ENCODE results near the gene BMERB1. TPM values are rescaled to one million over a fixed set of nuclear protein-coding genes. Genes with fewer than 3 reads are reported as not detected.
A peak's percentile ranks its signal among the peaks of the same experiment; 100 is the strongest.

BMERB1 gene
- total RNA-seq, 1 donor from 2014 or later = 15.5 TPM

DNA sequence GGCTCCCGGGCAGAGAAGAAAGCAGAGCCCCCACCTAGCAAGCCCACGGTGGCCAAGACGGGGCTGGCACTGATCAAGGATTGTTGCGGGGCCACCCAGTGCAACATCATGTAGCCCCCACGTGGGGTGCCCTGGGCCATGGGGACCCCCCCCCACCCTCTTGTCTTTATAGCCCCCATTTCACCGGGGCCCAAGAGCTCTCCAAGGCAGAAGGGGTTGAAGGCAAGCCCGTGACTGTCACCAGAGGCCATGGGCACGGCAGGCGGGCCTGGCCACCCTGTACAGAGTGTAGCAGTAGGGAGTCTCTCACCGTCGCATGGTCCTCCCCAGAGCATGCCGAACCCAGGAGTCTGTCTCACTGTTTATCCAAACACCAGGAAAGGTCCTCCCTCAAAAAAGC is 152.3 kb downstream of the BMERB1 start:
- H3K4me1 Mint-ChIP-seq = peaks cover 24% of the 10 kb centered on the region
- no peak for DNase-seq
- H3K4me3 Mint-ChIP-seq = no peak overlapping the region
- peaks cover 22% of the 10 kb centered on the region for H3K9me3 Mint-ChIP-seq
- peaks cover 66% of the 10 kb centered on the region for H3K36me3 Mint-ChIP-seq (ENCODE audit: low read depth)
- intact Hi-C loops (cut with micrococcal nuclease) = no loop called here
- no peak overlapping the region for H3K27ac Mint-ChIP-seq
- H3K27me3 Mint-ChIP-seq = no peaks in the 10 kb centered on the region

DNA sequence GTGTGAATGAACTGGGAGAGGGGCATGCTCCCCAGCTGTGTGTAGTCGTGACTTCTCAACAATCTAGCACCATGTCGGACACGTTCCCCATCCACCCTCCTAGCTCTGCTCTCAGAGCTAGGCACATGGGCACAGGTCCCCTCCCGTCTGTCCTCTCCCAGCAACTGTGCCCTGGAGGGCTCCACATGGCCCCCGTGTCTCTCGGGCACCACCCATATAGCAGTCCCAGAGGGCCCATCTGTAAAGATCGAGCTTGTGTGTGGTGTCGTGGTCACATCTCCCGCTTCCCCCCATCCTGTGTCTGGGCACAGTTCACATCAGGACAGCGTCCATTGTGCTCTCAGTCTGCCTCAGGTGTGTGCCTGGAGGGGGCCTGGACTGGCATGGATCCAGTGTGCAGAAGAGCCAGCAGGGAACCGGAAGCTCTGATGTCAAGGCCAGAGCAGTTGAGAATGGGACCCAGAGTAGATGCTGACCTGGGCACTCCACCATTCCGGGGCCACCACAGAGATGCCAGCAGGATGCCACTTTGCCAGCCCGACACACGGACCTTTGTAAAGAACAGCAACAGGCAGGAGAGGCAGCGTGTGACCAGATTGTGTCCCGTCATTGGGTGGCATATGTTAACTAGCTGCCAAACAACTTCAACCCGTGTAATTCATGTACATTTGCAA is 152.9 kb downstream of the BMERB1 start:
- Mint-ChIP-seq H3K27me3 (no peaks in the 10 kb centered on the region), H3K36me3 (ENCODE audit: low read depth) (peaks cover 64% of the 10 kb centered on the region), H3K9me3 (peaks cover 22% of the 10 kb centered on the region), H3K4me3 (no peak overlapping the region), H3K27ac (no peak overlapping the region), H3K4me1 (peaks cover 27% of the 10 kb centered on the region)
- no peak for DNase-seq
- intact Hi-C loops (cut with micrococcal nuclease) = no loop called here

DNA sequence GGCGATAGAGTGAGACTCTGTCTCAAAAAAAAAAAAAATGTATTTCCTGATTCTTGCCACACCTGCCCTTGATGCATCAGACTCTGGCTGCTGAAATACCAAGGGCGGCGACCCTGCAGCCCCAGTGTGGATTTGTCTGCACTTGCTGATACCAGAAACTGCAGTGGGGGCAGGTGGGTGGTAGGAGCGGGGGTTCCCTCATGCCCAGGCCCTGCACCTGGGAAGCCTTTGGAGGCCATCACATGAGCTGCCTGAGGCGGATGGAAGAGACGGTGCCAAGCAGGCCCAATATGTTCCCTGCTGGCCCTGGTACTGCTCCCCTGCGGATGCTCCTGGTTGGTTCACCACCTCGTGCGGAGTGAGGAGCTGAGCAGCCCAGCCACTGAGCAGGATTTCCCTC is 157.9 kb downstream of the BMERB1 start:
- H3K27ac Mint-ChIP-seq = peak overlapping the region; percentile 70
- H3K4me3 Mint-ChIP-seq = no peak overlapping the region
- intact Hi-C loops (cut with micrococcal nuclease) = no loop called here
- peaks cover 40% of the 10 kb centered on the region for H3K4me1 Mint-ChIP-seq
- H3K9me3 Mint-ChIP-seq = peaks cover under 1% of the 10 kb centered on the region
- no peaks in the 10 kb centered on the region for H3K27me3 Mint-ChIP-seq
- DNase-seq = peak; percentile 65
- peaks cover 64% of the 10 kb centered on the region for H3K36me3 Mint-ChIP-seq (ENCODE audit: low read depth)

DNA sequence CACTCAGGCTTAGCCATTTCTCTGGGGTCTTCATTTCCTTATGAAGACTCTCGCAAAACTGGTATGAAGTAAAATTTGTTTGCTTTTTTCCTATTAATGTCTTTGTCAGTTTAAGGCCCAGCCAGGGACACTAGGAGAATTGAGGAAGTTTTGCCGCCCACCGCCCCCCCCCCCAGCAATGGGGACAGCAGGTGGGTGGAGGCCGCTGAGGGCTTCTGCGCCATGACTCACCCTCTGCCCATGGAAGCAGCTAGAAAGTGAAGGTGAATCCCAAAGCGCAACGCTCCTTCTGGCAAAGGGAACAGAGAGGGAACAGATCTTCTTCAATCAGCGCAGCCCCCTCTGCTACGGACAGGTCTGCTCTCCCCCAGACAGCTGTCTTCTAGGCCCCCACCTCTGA is 158.8 kb downstream of the BMERB1 start:
- Mint-ChIP-seq H3K36me3 (ENCODE audit: low read depth) (peaks cover 63% of the 10 kb centered on the region), H3K4me3 (no peak overlapping the region), H3K4me1 (peaks cover 46% of the 10 kb centered on the region), H3K27ac (peak overlapping the region; percentile 72), H3K9me3 (no peaks in the 10 kb centered on the region), H3K27me3 (no peaks in the 10 kb centered on the region)
- intact Hi-C loops (cut with micrococcal nuclease) = no loop called here
- no peak for DNase-seq

DNA sequence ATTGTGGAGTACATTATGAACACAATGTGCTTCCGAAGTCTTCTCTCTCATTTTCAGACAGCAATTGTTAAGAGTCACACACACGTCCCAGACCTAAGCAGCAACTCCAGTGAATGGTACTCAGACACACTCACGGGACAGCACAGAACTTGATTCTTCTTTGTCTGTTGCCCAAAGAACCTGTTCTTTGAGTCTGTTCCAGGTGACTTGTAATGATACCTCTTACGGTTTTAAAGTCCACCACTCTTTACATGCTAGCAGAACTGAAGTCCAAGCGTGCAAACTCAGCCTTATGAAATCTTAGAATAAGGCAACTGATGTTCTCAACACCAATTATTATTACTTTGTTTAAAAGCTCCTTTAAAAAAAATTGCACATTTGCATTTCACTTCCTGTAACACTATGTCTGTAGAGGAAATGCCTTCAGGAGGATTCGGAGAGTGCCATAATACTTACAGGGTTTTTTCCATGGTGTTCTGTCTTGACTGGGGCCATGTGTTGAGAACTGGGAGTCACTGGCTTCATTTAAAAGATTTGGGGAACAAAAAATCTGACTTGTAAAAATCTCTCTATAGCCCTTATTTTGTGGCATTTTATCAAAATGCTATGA is 160.4 kb downstream of the BMERB1 start:
- peaks cover 59% of the 10 kb centered on the region for H3K36me3 Mint-ChIP-seq (ENCODE audit: low read depth)
- no peak for DNase-seq
- intact Hi-C loops (cut with micrococcal nuclease) = no loop called here
- peak overlapping the region; percentile 59 for H3K27ac Mint-ChIP-seq
- no peaks in the 10 kb centered on the region for H3K27me3 Mint-ChIP-seq
- no peak overlapping the region for H3K4me3 Mint-ChIP-seq
- no peaks in the 10 kb centered on the region for H3K9me3 Mint-ChIP-seq
- peaks cover 46% of the 10 kb centered on the region for H3K4me1 Mint-ChIP-seq

DNA sequence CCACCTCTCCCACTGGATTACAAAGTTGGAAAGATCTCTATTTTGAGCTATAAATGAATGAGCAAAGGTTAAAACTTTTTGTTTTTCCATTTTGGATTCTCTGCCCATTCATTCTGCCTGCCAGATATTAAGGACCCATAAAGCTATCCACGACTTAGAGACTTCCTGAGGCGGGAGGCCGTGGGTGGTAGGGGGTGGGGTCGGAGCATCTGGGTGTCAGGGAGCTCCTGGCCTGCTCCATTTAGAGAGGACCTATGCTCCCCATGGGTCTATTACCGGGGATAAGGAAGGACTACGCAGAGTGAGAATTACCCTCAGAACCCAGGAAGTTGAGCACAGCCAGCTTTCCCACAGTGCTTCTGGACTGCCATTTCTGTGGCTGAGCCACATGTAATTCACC is 162.7 kb downstream of the BMERB1 start:
- Mint-ChIP-seq H3K27ac (peak overlapping the region; percentile 74), H3K36me3 (ENCODE audit: low read depth) (peaks cover 76% of the 10 kb centered on the region), H3K9me3 (no peaks in the 10 kb centered on the region), H3K27me3 (no peaks in the 10 kb centered on the region), H3K4me1 (peaks cover 31% of the 10 kb centered on the region), H3K4me3 (no peak overlapping the region)
- intact Hi-C loops (cut with micrococcal nuclease) = no loop called here
- DNase-seq = no peak

DNA sequence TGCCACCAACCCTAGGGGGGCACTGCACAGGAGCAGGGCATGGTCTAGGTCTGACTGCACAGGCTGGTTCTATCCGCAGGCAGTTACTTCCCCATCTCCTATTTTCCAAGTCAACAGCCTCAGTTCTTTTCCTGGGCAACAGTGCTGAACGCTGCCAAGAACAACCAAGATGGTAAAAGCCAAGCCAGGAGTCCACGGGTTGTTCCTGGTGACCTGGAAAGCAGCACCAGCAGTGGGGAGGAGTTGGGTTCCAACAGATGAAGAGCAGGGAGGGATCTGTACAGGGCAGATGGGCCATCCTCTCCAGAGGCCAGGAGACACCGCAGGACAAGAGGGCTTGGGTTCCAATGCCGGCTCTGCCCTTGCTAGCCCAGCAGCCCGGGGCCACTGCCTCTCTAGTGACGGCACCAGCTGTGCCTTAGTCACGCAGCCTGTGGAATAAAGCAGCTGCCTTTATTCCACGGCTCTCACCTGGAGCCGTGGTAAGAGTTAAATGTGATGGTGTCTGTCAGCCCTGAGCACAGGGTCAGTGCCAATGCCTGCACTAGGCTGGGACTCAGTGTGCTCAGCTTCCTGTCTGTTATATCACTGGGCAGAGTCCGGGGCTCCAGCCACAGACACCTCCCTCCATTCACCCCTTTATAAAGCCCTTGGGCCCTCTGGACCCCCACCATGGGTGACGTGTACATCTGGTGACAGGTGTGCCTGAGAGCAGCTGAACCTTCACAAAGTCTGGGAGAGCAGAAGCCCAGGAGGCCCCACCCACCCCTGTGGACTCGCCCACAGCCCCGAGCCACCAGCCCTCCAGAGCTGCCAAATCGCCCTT is 163.6 kb downstream of the BMERB1 start:
- H3K9me3 Mint-ChIP-seq = no peaks in the 10 kb centered on the region
- peaks cover 82% of the 10 kb centered on the region for H3K36me3 Mint-ChIP-seq (ENCODE audit: low read depth)
- H3K27me3 Mint-ChIP-seq = no peaks in the 10 kb centered on the region
- H3K4me1 Mint-ChIP-seq = peaks cover 23% of the 10 kb centered on the region
- peak overlapping the region; percentile 74 for H3K27ac Mint-ChIP-seq
- no peak for DNase-seq
- H3K4me3 Mint-ChIP-seq = no peak overlapping the region
- intact Hi-C loops (cut with micrococcal nuclease) = no loop called here

DNA sequence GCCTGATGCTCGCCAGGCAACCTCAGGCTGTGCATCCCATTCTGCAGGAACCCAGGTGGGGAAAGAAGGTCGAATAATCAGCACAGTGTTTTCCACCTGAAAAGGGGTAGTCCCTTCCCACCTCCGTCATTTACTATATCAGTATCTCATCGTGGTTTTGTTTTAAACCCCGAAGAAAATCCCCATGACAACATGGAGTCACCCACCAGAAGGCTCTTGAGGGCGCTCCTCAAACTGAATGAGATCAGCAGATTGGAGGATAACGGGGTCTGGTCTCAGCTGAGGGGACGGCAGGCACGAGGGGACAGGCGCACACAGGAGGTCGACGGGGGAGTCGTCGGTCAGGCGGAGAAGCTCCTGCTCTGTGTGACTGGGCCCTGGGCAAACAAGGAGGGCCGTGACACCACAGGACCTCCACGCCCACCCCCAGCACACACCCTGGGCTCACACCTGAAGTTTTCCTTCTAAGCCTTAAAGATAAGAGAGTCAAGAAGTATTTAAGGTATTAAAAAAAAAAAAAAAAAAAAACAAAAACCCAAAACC is 164.3 kb downstream of the BMERB1 start:
- Mint-ChIP-seq H3K27me3 (no peaks in the 10 kb centered on the region), H3K36me3 (ENCODE audit: low read depth) (peaks cover 83% of the 10 kb centered on the region), H3K4me1 (peaks cover 21% of the 10 kb centered on the region), H3K27ac (peak overlapping the region; percentile 95), H3K9me3 (no peaks in the 10 kb centered on the region), H3K4me3 (peak overlapping the region; percentile 36)
- intact Hi-C loops (cut with micrococcal nuclease) = no loop called here
- no peak for DNase-seq

DNA sequence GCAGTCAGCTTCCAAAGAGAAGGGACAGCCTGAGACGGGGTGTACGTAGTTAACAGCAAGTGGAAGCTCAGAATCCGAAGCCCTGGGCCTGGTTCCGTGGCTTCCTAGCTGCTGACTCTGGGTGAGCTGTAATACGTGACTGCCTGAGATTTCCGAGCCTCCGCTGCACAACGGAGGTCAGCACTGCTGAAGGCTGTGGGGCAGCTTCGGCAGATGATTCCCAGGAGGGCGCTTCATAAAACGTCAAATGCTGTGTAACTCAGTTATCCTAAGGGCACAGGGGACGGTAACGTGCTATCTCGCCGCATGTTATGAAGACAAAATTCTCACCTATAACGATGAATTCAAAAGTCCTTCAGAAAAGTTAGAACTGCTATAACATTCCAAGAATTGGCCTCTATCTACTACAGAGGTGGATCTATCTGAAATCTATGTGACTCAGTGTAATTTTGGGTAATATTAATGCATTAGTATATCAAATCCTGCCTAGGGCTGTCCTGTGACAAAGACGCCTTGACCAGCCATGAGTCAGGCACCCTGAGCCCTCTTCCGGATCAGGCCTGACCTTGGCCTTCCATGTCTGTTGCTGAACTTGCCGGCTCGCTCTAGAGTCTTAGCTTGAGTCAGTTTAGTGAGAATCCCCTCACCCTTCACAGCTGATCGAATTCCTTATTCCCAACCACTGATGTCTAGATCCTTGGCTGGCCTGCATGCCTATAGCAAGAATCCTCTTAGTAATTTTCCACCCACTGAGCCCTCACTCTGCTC is 165.1 kb downstream of the BMERB1 start:
- Mint-ChIP-seq H3K4me1 (peaks cover 17% of the 10 kb centered on the region), H3K36me3 (ENCODE audit: low read depth) (peaks cover 80% of the 10 kb centered on the region), H3K4me3 (no peak overlapping the region), H3K9me3 (no peaks in the 10 kb centered on the region), H3K27me3 (no peaks in the 10 kb centered on the region), H3K27ac (peak overlapping the region; percentile 35)
- DNase-seq = no peak
- intact Hi-C loops (cut with micrococcal nuclease) = no loop called here

DNA sequence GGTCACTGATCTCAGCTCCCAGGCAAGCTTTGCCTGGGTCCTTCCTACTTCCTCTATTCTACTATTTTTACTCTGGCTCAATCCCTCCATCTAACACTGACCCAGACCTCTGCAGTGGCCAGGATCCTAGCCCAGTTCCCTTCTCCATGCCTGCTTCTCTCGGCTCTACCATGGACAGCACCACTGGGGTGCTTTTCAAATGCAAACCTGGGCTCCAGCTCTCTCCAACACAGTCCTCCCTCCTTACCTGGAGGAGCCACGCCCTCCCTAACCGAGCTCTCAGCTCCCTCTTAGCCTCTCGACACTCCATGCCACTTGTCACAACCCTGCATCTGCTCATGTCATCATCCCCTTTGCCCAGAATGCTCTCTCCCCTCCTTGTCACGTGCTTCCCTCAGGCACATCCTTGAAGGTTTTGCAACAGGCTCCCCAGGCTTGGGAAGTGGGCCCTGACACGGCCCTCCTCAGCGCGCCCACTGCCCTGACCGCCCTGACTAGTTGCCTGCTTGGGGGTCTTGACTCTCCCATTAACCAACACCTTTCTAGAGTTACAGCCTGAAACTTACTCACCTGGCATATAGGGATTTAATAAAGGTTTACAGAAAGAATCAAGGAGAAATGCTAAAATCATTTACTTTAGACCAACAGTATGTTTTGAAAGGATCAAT is 167.0 kb downstream of the BMERB1 start:
- intact Hi-C loops (cut with micrococcal nuclease) = no loop called here
- Mint-ChIP-seq H3K4me1 (peaks cover 13% of the 10 kb centered on the region), H3K36me3 (ENCODE audit: low read depth) (peaks cover 78% of the 10 kb centered on the region), H3K27ac (peak overlapping the region; percentile 40), H3K9me3 (no peaks in the 10 kb centered on the region), H3K4me3 (no peak overlapping the region), H3K27me3 (no peaks in the 10 kb centered on the region)
- DNase-seq = no peak

DNA sequence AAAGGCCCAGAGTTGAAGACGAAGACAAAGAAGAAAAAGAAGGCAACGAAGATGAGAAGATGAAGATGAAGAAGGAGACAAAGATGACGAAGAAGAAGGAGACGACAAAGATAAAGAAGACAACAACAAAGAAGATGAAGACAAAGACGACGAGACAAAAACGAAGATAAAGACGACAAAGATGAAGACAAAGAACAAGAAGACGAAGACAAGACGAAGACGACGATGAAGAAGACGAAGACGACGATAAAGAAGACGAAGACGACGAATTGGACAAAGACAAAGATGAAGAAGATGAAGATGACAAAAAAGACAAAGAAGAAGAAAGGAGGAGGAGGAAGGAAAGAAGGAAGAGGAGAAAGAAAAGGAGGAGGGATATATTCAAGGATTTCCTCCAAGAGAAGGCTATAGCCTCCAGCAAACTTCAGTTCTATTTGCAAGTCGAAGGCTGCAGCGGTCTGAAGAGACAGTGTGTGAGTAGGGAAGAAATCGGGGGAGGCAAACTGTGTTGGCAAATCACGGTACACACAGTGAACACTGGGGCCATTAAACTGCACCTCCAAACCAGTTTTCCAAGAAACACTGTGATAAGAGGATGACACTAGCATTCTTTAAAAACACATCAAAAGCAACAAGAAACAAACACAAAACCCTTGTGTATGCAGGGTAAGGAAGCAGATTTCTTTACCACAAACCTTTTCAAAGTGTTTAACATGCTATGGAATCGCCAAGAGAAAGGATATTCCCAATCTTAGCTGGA is 168.1 kb downstream of the BMERB1 start:
- H3K27ac Mint-ChIP-seq = peak overlapping the region; percentile 31
- H3K36me3 Mint-ChIP-seq (ENCODE audit: low read depth) = peaks cover 79% of the 10 kb centered on the region
- H3K4me3 Mint-ChIP-seq = no peak overlapping the region
- intact Hi-C loops (cut with micrococcal nuclease) = no loop called here
- no peaks in the 10 kb centered on the region for H3K27me3 Mint-ChIP-seq
- DNase-seq = no peak
- H3K4me1 Mint-ChIP-seq = peaks cover 15% of the 10 kb centered on the region
- H3K9me3 Mint-ChIP-seq = no peaks in the 10 kb centered on the region

DNA sequence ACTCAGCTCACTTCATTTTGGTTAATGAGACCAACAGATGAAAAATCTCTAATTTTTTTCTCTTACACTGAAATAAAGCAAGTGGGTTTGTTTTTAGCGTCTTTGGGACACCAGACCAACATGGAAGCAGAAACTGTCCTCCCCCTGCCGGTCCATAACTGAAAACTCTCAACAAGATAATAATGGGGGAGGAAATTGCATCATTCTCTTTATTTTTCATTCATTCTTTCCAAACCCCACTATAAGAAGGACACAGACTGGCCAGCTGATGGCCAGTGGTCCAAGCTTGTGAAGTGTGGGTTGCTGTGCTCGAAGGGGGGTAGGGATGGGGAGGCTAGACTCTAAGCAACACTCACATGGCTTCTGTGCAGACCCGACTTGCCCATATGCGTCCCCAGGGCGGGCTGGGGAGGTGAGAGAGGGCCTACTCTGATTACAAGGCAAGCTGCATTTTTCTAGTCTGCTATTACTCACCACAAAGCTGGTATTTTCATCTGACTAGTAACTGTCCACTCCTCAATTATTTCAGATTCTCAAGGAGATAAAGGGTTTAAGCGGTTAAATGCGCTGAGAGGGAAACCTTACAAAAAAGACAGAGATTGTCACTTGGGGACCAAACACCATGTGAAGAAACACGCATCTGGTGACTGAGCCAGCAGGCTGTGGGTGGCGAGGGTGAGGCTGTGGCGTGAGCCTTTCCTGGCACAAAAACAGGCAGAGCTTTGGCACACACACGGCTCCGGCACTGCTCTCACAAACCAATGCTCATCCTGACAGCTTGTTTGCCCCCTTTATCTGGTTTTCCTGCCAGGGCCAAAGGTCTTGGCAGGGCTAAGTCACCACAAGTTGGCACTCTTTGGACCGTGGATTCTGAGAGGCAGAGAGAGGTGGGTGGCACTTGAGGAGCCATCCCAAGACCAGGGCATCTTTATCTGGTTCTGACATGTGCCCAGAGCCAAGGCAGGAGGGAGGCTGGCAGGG is 170.4 kb downstream of the BMERB1 start:
- H3K4me3 Mint-ChIP-seq = no peak overlapping the region
- no peak for DNase-seq
- no peaks in the 10 kb centered on the region for H3K9me3 Mint-ChIP-seq
- peaks cover 80% of the 10 kb centered on the region for H3K36me3 Mint-ChIP-seq (ENCODE audit: low read depth)
- intact Hi-C loops (cut with micrococcal nuclease) = no loop called here
- H3K27me3 Mint-ChIP-seq = no peaks in the 10 kb centered on the region
- peaks cover 5% of the 10 kb centered on the region for H3K4me1 Mint-ChIP-seq
- peak overlapping the region; percentile 12 for H3K27ac Mint-ChIP-seq
